Transverse colon (tissue), 3 donors: ENCODE measurements around the gene DNAJB6.

Experiments used
- CTCF ChIP-seq, 5 experiments: fragments of 200-600 bp in 3 of 5; fragments of 450-650 bp in 2 of 5; sonication (generic) in 3 of 5; IDR thresholded peaks; 1 replicate in 2 of 5; 2 replicates in 3 of 5; pipeline ENCODE4 v1.5.1; 2016 to 2017; ENCODE audit warnings: antibody characterized with exemption in 5 of 5, inconsistent platforms in 3 of 5, mild to moderate bottlenecking in 2 of 5, moderate library complexity in 1 of 5
- EP300 ChIP-seq: sonication (generic); formaldehyde crosslinking; IDR thresholded peaks from one replicate; pipeline ENCODE4 v1.6.1; 2017; ENCODE audit warnings: antibody characterized with exemption, low read depth
- POLR2A ChIP-seq: fragments of 450-650 bp; IDR thresholded peaks from one replicate; pipeline ENCODE4 v1.6.1; 2016; ENCODE audit warnings: antibody characterized with exemption, mild to moderate bottlenecking, moderate library complexity

DNA sequence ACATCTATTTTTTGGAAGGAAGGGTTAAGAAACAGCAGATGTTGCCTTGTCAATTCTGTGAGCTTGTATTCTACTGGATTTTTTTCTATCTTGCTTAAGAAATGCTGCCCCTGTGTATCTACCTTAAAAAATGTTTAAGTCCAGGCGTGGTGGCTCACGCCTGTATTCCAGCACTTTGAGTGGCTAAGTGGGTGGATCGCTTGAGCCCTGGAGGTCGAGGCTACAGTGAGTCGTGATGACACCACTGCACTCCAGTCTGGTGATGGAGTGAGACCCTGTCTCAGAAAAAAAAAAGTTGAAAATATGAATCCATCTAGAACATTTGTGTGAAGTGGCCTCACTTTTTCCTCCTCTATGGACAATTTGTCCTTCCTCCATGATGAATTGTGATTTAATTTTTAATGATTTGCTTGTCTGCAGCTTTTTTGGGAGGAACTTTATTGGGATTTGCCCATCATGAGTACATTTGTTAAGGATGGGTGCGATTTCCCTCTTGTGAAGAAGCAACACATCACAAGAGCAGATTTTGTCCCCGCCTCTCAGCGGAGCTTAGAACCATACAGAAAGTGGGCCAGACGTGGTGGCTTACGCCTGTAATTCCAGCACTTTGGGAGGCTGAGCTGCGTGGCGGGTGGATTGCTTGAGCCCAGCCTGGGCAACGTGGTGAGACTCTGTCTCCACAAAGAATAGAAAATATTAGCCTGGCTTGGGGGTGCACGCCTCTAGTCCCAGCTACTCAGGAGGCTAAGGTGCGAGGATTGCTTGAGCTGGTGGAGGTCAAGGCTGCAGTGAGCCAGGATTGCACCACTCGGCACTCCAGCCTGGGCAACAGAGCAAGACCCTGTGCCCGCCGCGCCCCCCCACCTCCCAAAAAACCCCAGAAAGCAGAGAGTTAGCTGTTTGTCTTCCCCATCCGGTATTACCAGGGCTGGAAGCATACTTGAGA is 57.7 kb downstream of the DNAJB6 start:
- no peak for TF ChIP-seq CTCF (IDR thresholded peaks at IDR 0.05)
- no peak for TF ChIP-seq EP300
- no peak for TF ChIP-seq POLR2A
